ENCODE results near the gene CNTNAP5. TPM values are rescaled to one million over a fixed set of nuclear protein-coding genes. Genes with fewer than 3 reads are reported as not detected.

CNTNAP5 gene
- total RNA-seq, 3 donors from 2014 or later, result 3.3 TPM; not detected in 2

- Histone ChIP-seq H3K9me3 (no peaks in the 10 kb centered on the region), H3K4me3 (no peak overlapping the region), H3K4me1 (ENCODE audit: low read depth) (no peaks in the 10 kb centered on the region), H3K36me3 (ENCODE audit: low read depth) (no peaks in the 10 kb centered on the region)
- ATAC-seq (no peak), DNase-seq (no peak)
- intact Hi-C loops (cut with DNase I, micrococcal nuclease), result no loop called here
- TF ChIP-seq CTCF (IDR thresholded peaks at IDR 0.05), result no peak
Measured at GRCh38 chr2:124535816-124536215, 510.7 kb downstream of the CNTNAP5 start.

- Histone ChIP-seq H3K4me3 (no peak overlapping the region), H3K4me1 (ENCODE audit: low read depth) (no peaks in the 10 kb centered on the region), H3K9me3 (no peaks in the 10 kb centered on the region), H3K36me3 (ENCODE audit: low read depth) (no peaks in the 10 kb centered on the region)
- no peak for TF ChIP-seq CTCF (IDR thresholded peaks at IDR 0.05)
- intact Hi-C loops (cut with DNase I, micrococcal nuclease), result no loop called here
- DNase-seq (no peak), ATAC-seq (no peak)
Measured at GRCh38 chr2:124536591-124536990, 511.5 kb downstream of the CNTNAP5 start.

GRCh38 chr2:124538549-124538948 is 513.5 kb downstream of the CNTNAP5 start:
- ATAC-seq, result no peak
- TF ChIP-seq CTCF (IDR thresholded peaks at IDR 0.05), result no peak
- Histone ChIP-seq H3K9me3 (no peaks in the 10 kb centered on the region), H3K4me3 (no peak overlapping the region), H3K4me1 (ENCODE audit: low read depth) (no peaks in the 10 kb centered on the region), H3K36me3 (ENCODE audit: low read depth) (no peaks in the 10 kb centered on the region)
- DNase-seq, result no peak
- intact Hi-C loops (cut with DNase I, micrococcal nuclease), result no loop called here

- H3K9me3 ChIP-seq, result no peaks in the 10 kb centered on the region
- H3K4me1 ChIP-seq (ENCODE audit: low read depth), result no peaks in the 10 kb centered on the region
- intact Hi-C loops (cut with DNase I, micrococcal nuclease), result no loop called here
- TF ChIP-seq CTCF (IDR thresholded peaks at IDR 0.05), result no peak
- no peak for DNase-seq
- ATAC-seq, result no peak
- H3K36me3 ChIP-seq (ENCODE audit: low read depth), result no peaks in the 10 kb centered on the region
- H3K4me3 ChIP-seq, result no peak overlapping the region
Measured at GRCh38 chr2:124540805-124541204, 515.7 kb downstream of the CNTNAP5 start.

GRCh38 chr2:124542932-124543640 is 518.0 kb downstream of the CNTNAP5 start:
- intact Hi-C loops (cut with DNase I, micrococcal nuclease), result no loop called here
- no peak for TF ChIP-seq CTCF (IDR thresholded peaks at IDR 0.05)
- H3K4me1 ChIP-seq (ENCODE audit: low read depth), result peaks cover 5% of the 10 kb centered on the region
- no peaks in the 10 kb centered on the region for H3K36me3 ChIP-seq (ENCODE audit: low read depth)
- DNase-seq, result peak in 1 of 3 donors; percentile 29
- H3K9me3 ChIP-seq, result no peaks in the 10 kb centered on the region
- H3K4me3 ChIP-seq, result no peak overlapping the region
- no peak for ATAC-seq
